ENCODE results near the gene CANT1. TPM values are rescaled to one million over a fixed set of nuclear protein-coding genes. Genes with fewer than 3 reads are reported as not detected.

CANT1 gene
- total and polyA plus RNA-seq, 9 of the 15 experiments (the other 6 are each of a cell fraction or from before 2014, with no cell fraction given): 2.7 to 66.4 (median 22.5) TPM

- peak; percentile 81 for TF ChIP-seq RNF219 (CRISPR knock-in tag; IDR thresholded peaks at IDR 0.05)
- TF ChIP-seq CBFB (CRISPR knock-in tag; IDR thresholded peaks at IDR 0.05): no peak
- TF ChIP-seq NR2C2 (CRISPR knock-in tag; IDR thresholded peaks at IDR 0.05): no peak
- TF ChIP-seq NR2C2 (tag; IDR thresholded peaks at IDR 0.05): peak; percentile 91
- no peak for TF ChIP-seq MAX (CRISPR knock-in tag; IDR thresholded peaks at IDR 0.05)
- TF ChIP-seq RREB1 (CRISPR knock-in tag; IDR thresholded peaks at IDR 0.05): peak; percentile 99
- no peak for TF ChIP-seq SNRNP70 (optimal IDR thresholded peaks at IDR 0.05; ENCODE audit: low read depth, low read length)
- TF ChIP-seq ERF (CRISPR knock-in tag; IDR thresholded peaks at IDR 0.05): peak; percentile 98
- TF ChIP-seq ZNF583 (CRISPR knock-in tag; IDR thresholded peaks at IDR 0.05): peak; percentile 97
- no peak for TF ChIP-seq BCOR (IDR thresholded peaks at IDR 0.05)
- no peak for TF ChIP-seq ILF3 (IDR thresholded peaks at IDR 0.05; ENCODE audit: borderline replicate concordance)
- TF ChIP-seq TSHZ1 (CRISPR knock-in tag; IDR thresholded peaks at IDR 0.05): peak; percentile 99
- TF ChIP-seq OTX1 (CRISPR knock-in tag; IDR thresholded peaks at IDR 0.05): peak; percentile 82; the same call in 1 of the 2 replicates
- no peak for TF ChIP-seq HMBOX1 (IDR thresholded peaks at IDR 0.05)
- TF ChIP-seq POLR2H (tag; IDR thresholded peaks at IDR 0.05; ENCODE audit: low read depth): peak; percentile 96
- TF ChIP-seq ZNF57 (CRISPR knock-in tag; IDR thresholded peaks at IDR 0.05): 0 out of 2 replicates have a peak, but pooled peaks have one; percentile 79
Measured at GRCh38 chr17:79011451-79012147, 2.0 kb upstream of the CANT1 start (continued).
